Uterus (tissue), 2 donors: ENCODE measurements around the gene IRF2.

Source experiments
- CTCF ChIP-seq, 4 experiments: fragments of 200-600 bp in 2 of 4; fragments of 450-650 bp in 2 of 4; sonication (generic) in 2 of 4; IDR thresholded peaks; one replicate each; pipeline ENCODE4 v1.5.1; 2016 to 2019; ENCODE audit warnings: antibody characterized with exemption in 4 of 4, mild to moderate bottlenecking in 2 of 4, moderate library complexity in 1 of 4
- POLR2A ChIP-seq, 2 donors: fragments of 450-650 bp; IDR thresholded peaks; one replicate each; pipeline ENCODE4 v1.6.1; 2016; ENCODE audit warnings: antibody characterized with exemption in 2 of 2, mild to moderate bottlenecking in 1 of 2, moderate library complexity in 1 of 2

GRCh38 chr4:184475498-184475897, 1.1 kb upstream of the IRF2 start:
- TF ChIP-seq CTCF (IDR thresholded peaks at IDR 0.05): no peak
- TF ChIP-seq POLR2A (IDR thresholded peaks at IDR 0.05): no peak
